ENCODE results near the gene SLC16A10. TPM values are rescaled to one million over a fixed set of nuclear protein-coding genes. Genes with fewer than 3 reads are reported as not detected.

The SLC16A10 gene
- total and polyA plus RNA-seq, 2 donors from 2014 or later: 3.7 to 5.9 TPM

- DNase-seq (no peak), FAIRE-seq (no peak)
- TF ChIP-seq CTCF (IDR thresholded peaks at IDR 0.05; ENCODE audit: borderline replicate concordance, extremely low read depth, insufficient read depth): no peak
- Histone ChIP-seq H3K9me3 (ENCODE audit: control insufficient read depth in 2 of 3, insufficient read depth in 1 of 3, low read length in 3 of 3) (no peaks in the 10 kb centered on the region), H3K36me3 (ENCODE audit: control insufficient read depth in 2 of 3, insufficient read depth in 3 of 3, low read length in 3 of 3) (no peaks in the 10 kb centered on the region), H3K4me1 (ENCODE audit: control insufficient read depth in 2 of 3, insufficient read depth in 2 of 3, low read depth in 1 of 3, low read length in 3 of 3) (peaks cover 0 to 3% (median 2%) of the 10 kb centered on the region in 3 donors), H3K27ac (ENCODE audit: low read depth in 2 of 2, low read length in 2 of 2) (no peak overlapping the region), H3K27me3 (ENCODE audit: control insufficient read depth, insufficient read depth, low read length) (no peaks in the 10 kb centered on the region), H3K9ac (ENCODE audit: low read length in 3 of 3) (no peak overlapping the region), H3K4me3 (ENCODE audit: low read length in 3 of 3) (no peak overlapping the region)
- intact Hi-C loops (cut with DNase I): no loop called here
Observed at GRCh38 chr6:111205502-111205901, 118.2 kb downstream of the SLC16A10 start.

- Histone ChIP-seq H3K36me3 (ENCODE audit: control insufficient read depth in 2 of 3, insufficient read depth in 3 of 3, low read length in 3 of 3) (no peaks in the 10 kb centered on the region), H3K9ac (ENCODE audit: low read length in 3 of 3) (no peak overlapping the region), H3K4me1 (ENCODE audit: control insufficient read depth in 2 of 3, insufficient read depth in 2 of 3, low read depth in 1 of 3, low read length in 3 of 3) (peaks cover 0 to 3% (median 0%) of the 10 kb centered on the region in 3 donors), H3K27ac (ENCODE audit: low read depth in 2 of 2, low read length in 2 of 2) (no peak overlapping the region), H3K4me3 (ENCODE audit: low read length in 3 of 3) (no peak overlapping the region), H3K9me3 (ENCODE audit: control insufficient read depth in 2 of 3, insufficient read depth in 1 of 3, low read length in 3 of 3) (no peaks in the 10 kb centered on the region), H3K27me3 (ENCODE audit: control insufficient read depth, insufficient read depth, low read length) (no peaks in the 10 kb centered on the region)
- FAIRE-seq (no peak), DNase-seq (no peak)
- TF ChIP-seq CTCF (IDR thresholded peaks at IDR 0.05; ENCODE audit: borderline replicate concordance, extremely low read depth, insufficient read depth): no peak
- intact Hi-C loops (cut with DNase I): no loop called here
Observed at GRCh38 chr6:111207141-111207858, 120.0 kb downstream of the SLC16A10 start.

- H3K9me3 ChIP-seq (ENCODE audit: control insufficient read depth in 2 of 3, insufficient read depth in 1 of 3, low read length in 3 of 3): no peaks in the 10 kb centered on the region
- H3K27me3 ChIP-seq (ENCODE audit: control insufficient read depth, insufficient read depth, low read length): no peaks in the 10 kb centered on the region
- intact Hi-C loops (cut with DNase I): no loop called here
- H3K9ac ChIP-seq (ENCODE audit: low read length in 3 of 3): no peak overlapping the region
- no peak for FAIRE-seq
- H3K27ac ChIP-seq (ENCODE audit: low read depth in 2 of 2, low read length in 2 of 2): no peak overlapping the region
- peaks cover 0 to 3% (median 0%) of the 10 kb centered on the region in 3 donors for H3K4me1 ChIP-seq (ENCODE audit: control insufficient read depth in 2 of 3, insufficient read depth in 2 of 3, low read depth in 1 of 3, low read length in 3 of 3)
- TF ChIP-seq CTCF (IDR thresholded peaks at IDR 0.05; ENCODE audit: borderline replicate concordance, extremely low read depth, insufficient read depth): no peak
- H3K36me3 ChIP-seq (ENCODE audit: control insufficient read depth in 2 of 3, insufficient read depth in 3 of 3, low read length in 3 of 3): no peaks in the 10 kb centered on the region
- DNase-seq: no peak
- no peak overlapping the region for H3K4me3 ChIP-seq (ENCODE audit: low read length in 3 of 3)
Observed at GRCh38 chr6:111208933-111209332, 121.6 kb downstream of the SLC16A10 start.
